Adrenal gland (tissue), 5 donors: ENCODE data around the gene SNRNP200.

ENCODE experiments used
- CTCF ChIP-seq, 6 experiments: fragments of 450-650 bp in 4 of 6; fragments of 200-600 bp in 2 of 6; sonication (generic) in 1 of 6; IDR thresholded peaks; 1 replicate in 5 of 6; 2 replicates in 1 of 6; pipeline versions ENCODE4 v1.5.1 to v1.8.0; 2016 to 2021; ENCODE audit warnings: antibody characterized with exemption in 6 of 6, mild to moderate bottlenecking in 2 of 6, moderate library complexity in 1 of 6
- POLR2A ChIP-seq, 2 donors: fragments of 450-650 bp; IDR thresholded peaks; one replicate each; pipeline ENCODE4 v1.6.1; 2017; ENCODE audit warnings: antibody characterized with exemption in 2 of 2, mild to moderate bottlenecking in 2 of 2, moderate library complexity in 1 of 2
- donor health status: DM: no; HTN: no; CAD: no.

GRCh38 chr2:96259497-96259921, 45.8 kb downstream of the SNRNP200 start:
- no peak for TF ChIP-seq CTCF (IDR thresholded peaks at IDR 0.05)
- TF ChIP-seq POLR2A (IDR thresholded peaks at IDR 0.05), result no peak
